IMR-90 (cell line): Measurements from ENCODE around the gene ANKRD65.

Source experiments
- BHLHE40 ChIP-seq: fragments of 150-350 bp; IDR thresholded peaks from 2 replicates; pipeline ENCODE4 v1.6.1; 2016; ENCODE audit warnings: mild to moderate bottlenecking, low read depth, low read length
- CEBPB ChIP-seq: IDR thresholded peaks from 2 replicates; pipeline ENCODE4 v1.6.1; 2012; ENCODE audit warnings: low read depth, low read length, improper control_type of control experiment
- FOS ChIP-seq: fragments of 150-350 bp; IDR thresholded peaks from 2 replicates; pipeline ENCODE4 v1.6.1; 2016; ENCODE audit warnings: low read depth, low read length
- MAFK ChIP-seq: IDR thresholded peaks from 2 replicates; pipeline ENCODE4 v1.6.1; 2012; ENCODE audit warnings: low read depth, low read length, improper control_type of control experiment
- MAZ ChIP-seq: IDR thresholded peaks from 2 replicates; pipeline ENCODE4 v1.6.1; 2012; ENCODE audit warnings: low read depth, mild to moderate bottlenecking, low read length, improper control_type of control experiment, moderate library complexity, borderline replicate concordance
- MXI1 ChIP-seq: IDR thresholded peaks from 2 replicates; pipeline ENCODE4 v1.6.1; 2012; ENCODE audit warnings: low read depth, mild to moderate bottlenecking, low read length, moderate library complexity, borderline replicate concordance
- NFE2L2 ChIP-seq: fragments of 150-350 bp; IDR thresholded peaks from 2 replicates; pipeline ENCODE4 v1.6.1; 2016; ENCODE audit warnings: low read depth, mild to moderate bottlenecking, low read length
- POLR2A ChIP-seq: IDR thresholded peaks from 2 replicates; pipeline ENCODE4 v1.6.1; 2012; ENCODE audit warnings: mild to moderate bottlenecking, low read depth, low read length
- RAD21 ChIP-seq: IDR thresholded peaks from 2 replicates; pipeline ENCODE4 v1.6.1; 2012; ENCODE audit warnings: low read length, improper control_type of control experiment
- SMC3 ChIP-seq: fragments of 150-350 bp; IDR thresholded peaks from 2 replicates; pipeline ENCODE4 v1.6.1; 2016; ENCODE audit warnings: low read depth, mild to moderate bottlenecking, antibody characterized with exemption, low read length, moderate library complexity
- USF2 ChIP-seq: fragments of 150-350 bp; IDR thresholded peaks from 2 replicates; pipeline ENCODE4 v1.6.1; 2017; ENCODE audit warnings: mild to moderate bottlenecking, antibody characterized with exemption, low read length, low read depth
- TF ChIP-seq, protein P1 (sequence below): conservative IDR thresholded peaks from 2 replicates; pipeline ENCODE4 v1.5.1; 2012; ENCODE audit warnings: mild to moderate bottlenecking, low read depth, low read length, improper control_type of control experiment
- TF ChIP-seq, protein P2 (sequence below): fragments of 150-350 bp; IDR thresholded peaks from 2 replicates; pipeline ENCODE4 v1.6.1; 2016; ENCODE audit warnings: low read depth, mild to moderate bottlenecking, low read length, moderate library complexity, borderline replicate concordance

DNA sequence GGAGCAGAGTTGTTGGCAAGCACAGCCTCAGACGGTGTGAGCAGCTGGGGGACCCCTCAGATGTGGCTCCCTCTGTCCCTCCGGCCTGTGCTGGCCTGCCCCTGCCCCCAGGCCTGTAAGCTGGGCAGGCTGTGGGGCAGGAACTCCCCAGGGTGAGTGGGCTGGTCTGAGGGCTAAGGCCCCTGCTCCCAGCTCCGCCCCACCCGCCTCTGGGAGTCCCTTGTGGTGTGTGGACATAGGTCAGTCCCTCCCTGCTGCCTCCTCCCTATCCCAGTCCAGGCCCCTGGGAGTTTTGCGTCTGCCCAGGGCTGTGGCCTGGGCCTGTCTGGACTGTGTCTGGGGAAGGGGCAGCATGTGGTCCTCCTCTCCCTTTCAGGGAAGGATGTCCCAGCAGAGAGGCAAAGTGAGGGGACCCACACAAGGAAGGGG lies 10.8 kb upstream of the ANKRD65 start:
- TF ChIP-seq, protein P1, sequence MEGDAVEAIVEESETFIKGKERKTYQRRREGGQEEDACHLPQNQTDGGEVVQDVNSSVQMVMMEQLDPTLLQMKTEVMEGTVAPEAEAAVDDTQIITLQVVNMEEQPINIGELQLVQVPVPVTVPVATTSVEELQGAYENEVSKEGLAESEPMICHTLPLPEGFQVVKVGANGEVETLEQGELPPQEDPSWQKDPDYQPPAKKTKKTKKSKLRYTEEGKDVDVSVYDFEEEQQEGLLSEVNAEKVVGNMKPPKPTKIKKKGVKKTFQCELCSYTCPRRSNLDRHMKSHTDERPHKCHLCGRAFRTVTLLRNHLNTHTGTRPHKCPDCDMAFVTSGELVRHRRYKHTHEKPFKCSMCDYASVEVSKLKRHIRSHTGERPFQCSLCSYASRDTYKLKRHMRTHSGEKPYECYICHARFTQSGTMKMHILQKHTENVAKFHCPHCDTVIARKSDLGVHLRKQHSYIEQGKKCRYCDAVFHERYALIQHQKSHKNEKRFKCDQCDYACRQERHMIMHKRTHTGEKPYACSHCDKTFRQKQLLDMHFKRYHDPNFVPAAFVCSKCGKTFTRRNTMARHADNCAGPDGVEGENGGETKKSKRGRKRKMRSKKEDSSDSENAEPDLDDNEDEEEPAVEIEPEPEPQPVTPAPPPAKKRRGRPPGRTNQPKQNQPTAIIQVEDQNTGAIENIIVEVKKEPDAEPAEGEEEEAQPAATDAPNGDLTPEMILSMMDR = no peak
- TF ChIP-seq, protein P2, sequence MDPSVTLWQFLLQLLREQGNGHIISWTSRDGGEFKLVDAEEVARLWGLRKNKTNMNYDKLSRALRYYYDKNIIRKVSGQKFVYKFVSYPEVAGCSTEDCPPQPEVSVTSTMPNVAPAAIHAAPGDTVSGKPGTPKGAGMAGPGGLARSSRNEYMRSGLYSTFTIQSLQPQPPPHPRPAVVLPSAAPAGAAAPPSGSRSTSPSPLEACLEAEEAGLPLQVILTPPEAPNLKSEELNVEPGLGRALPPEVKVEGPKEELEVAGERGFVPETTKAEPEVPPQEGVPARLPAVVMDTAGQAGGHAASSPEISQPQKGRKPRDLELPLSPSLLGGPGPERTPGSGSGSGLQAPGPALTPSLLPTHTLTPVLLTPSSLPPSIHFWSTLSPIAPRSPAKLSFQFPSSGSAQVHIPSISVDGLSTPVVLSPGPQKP = no peak
- TF ChIP-seq MAFK (no peak), POLR2A (no peak), SMC3 (no peak), MAZ (no peak), USF2 (no peak), FOS (no peak), NFE2L2 (no peak), BHLHE40 (no peak), MXI1 (no peak), RAD21 (no peak), CEBPB (no peak)
